GM18498 (cell line): ENCODE results near the gene PKLR.
"Not testable (repeated sequence)": the region's sequence is repeated elsewhere in the genome, so short reads cannot be mapped to it uniquely, and the experiment has no call there.

Source experiments
- ATAC-seq: cut with Tn5 transposase; IDR thresholded peaks from one replicate; pipeline ENCODE4 v1.9.1; 2021; ENCODE audit warnings: mild to moderate bottlenecking, moderate library complexity; ENCODE audit not compliant: unreplicated experiment

The PKLR gene

GRCh38 chr1:155318082-155318481, 16.8 kb upstream of the PKLR start:
- no peak for ATAC-seq

GRCh38 chr1:155316922-155317321, 15.7 kb upstream of the PKLR start:
- ATAC-seq: no peak

- ATAC-seq: no peak
Observed at GRCh38 chr1:155313261-155313660, 12.0 kb upstream of the PKLR start.

GRCh38 chr1:155309423-155310021, 8.3 kb upstream of the PKLR start:
- no peak for ATAC-seq

- peak; percentile 95 for ATAC-seq
Observed at GRCh38 chr1:155308493-155309422, 7.5 kb upstream of the PKLR start, which contains the start of gene FDPS. Gene FDPS (plus strand): TSS chr1:155308866. CDS start chr1:155309790, 924 bp downstream.

- ATAC-seq: no peak
Observed at GRCh38 chr1:155307247-155307740, 6.1 kb upstream of the PKLR start.

GRCh38 chr1:155305881-155306391, 4.7 kb upstream of the PKLR start:
- ATAC-seq: no peak

GRCh38 chr1:155304558-155305063, 3.4 kb upstream of the PKLR start:
- ATAC-seq: no peak

GRCh38 chr1:155300553-155301329, 497 bp downstream of the PKLR start:
- ATAC-seq: no peak

GRCh38 chr1:155300024-155300423, 1.2 kb downstream of the PKLR start:
- ATAC-seq: no peak

- ATAC-seq: no peak
Observed at GRCh38 chr1:155297384-155297783, 3.9 kb downstream of the PKLR start.

- ATAC-seq: no peak
Observed at GRCh38 chr1:155296661-155297060, 4.6 kb downstream of the PKLR start.

- no peak for ATAC-seq
Observed at GRCh38 chr1:155295942-155296267, 5.3 kb downstream of the PKLR start.

GRCh38 chr1:155295183-155295941, 5.9 kb downstream of the PKLR start:
- no peak for ATAC-seq

- ATAC-seq: no peak
Observed at GRCh38 chr1:155294520-155295182, 6.6 kb downstream of the PKLR start.

GRCh38 chr1:155293086-155293749, 8.0 kb downstream of the PKLR start:
- ATAC-seq: no peak

- not testable (repeated sequence) for ATAC-seq
Observed at GRCh38 chr1:155291006-155291405, 10.2 kb downstream of the PKLR start.

- no peak for ATAC-seq
Observed at GRCh38 chr1:155287987-155288543, 13.2 kb downstream of the PKLR start.

GRCh38 chr1:155286544-155286943, 14.7 kb downstream of the PKLR start:
- ATAC-seq: no peak
